GM21390 (cell line): ENCODE measurements around the gene NOS1AP.
A peak's percentile ranks its signal among the peaks of the same experiment; 100 is the strongest.

Source experiments
- ATAC-seq: cut with Tn5 transposase; IDR thresholded peaks from one replicate; pipeline ENCODE4 v1.9.1; 2021; ENCODE audit not compliant: unreplicated experiment

NOS1AP gene

GRCh38 chr1:162214202-162214601 lies 144.7 kb downstream of the NOS1AP start:
- ATAC-seq, result no peak

GRCh38 chr1:162215902-162216301 lies 146.4 kb downstream of the NOS1AP start:
- no peak for ATAC-seq

GRCh38 chr1:162216604-162217003 lies 147.1 kb downstream of the NOS1AP start:
- ATAC-seq, result no peak

GRCh38 chr1:162217706-162218105 lies 148.2 kb downstream of the NOS1AP start:
- no peak for ATAC-seq

- ATAC-seq, result no peak
Observed at GRCh38 chr1:162218546-162218945, 149.1 kb downstream of the NOS1AP start.

- ATAC-seq, result no peak
Observed at GRCh38 chr1:162218975-162219374, 149.5 kb downstream of the NOS1AP start.

GRCh38 chr1:162219461-162219860 lies 150.0 kb downstream of the NOS1AP start:
- no peak for ATAC-seq

DNA sequence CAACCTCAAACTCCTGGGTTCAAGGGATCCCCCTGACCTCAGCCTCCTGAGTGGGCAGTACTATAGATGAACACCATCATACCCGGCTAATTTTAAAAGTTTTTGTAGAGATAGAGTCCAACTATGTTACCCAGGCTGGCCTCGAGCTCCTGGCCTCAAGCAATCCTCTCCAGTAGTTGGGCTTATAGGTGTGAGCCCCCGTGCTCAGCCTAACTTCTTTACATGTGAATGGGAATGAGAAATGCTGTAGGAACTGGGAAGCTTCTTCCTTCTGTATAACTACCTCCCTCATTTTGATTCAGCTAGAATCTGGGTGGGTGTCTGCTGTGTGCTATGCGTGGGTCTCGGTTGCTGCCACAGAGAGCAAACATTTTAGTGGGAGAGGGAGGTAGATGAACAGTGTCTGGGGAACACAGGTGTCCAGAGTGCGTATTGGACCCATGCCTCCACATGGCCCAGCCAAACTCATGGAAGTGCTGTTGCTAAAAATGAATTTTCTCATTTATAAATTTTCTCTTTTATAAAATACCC lies 150.6 kb downstream of the NOS1AP start:
- ATAC-seq, result no peak

DNA sequence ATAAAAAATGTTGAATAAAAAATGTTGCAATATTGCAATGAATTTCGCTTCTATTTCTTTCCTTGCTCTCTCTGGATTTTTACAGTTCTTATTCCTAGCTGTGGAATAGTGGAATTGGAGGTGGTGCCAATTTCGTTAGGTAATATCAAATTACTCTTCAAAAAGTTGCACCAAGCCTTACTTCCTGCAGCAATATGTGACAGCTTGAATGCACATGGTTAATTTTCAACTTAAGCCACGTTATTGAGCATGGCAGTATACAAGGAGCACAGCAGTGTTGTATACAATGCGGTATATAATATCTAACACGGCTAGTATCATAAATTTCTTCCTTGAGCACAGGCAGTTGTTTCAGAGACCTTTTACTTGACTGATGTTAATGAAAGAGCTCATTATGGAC lies 152.5 kb downstream of the NOS1AP start:
- no peak for ATAC-seq

GRCh38 chr1:162222730-162223129 lies 153.2 kb downstream of the NOS1AP start:
- ATAC-seq, result no peak

DNA sequence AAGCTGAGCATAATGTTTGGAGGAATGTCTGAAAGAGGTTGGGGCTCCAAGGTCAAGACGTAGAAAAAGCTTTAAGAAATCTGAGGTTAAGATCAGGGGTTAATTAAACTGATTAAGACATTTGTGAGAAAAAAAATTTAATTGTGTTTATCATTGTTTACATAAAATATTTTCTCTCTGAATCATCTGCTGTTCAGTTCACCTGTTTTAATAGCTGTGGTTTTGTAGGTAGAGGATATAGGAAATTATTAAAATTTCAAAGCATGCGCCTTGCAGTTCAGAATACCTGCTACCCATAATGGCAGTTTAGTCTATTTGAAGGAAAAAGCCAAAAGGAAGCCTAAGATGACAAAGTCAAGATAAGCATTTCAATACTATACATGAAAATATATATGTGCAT lies 154.0 kb downstream of the NOS1AP start:
- no peak for ATAC-seq

- ATAC-seq, result no peak
Observed at GRCh38 chr1:162224267-162224666, 154.8 kb downstream of the NOS1AP start.

DNA sequence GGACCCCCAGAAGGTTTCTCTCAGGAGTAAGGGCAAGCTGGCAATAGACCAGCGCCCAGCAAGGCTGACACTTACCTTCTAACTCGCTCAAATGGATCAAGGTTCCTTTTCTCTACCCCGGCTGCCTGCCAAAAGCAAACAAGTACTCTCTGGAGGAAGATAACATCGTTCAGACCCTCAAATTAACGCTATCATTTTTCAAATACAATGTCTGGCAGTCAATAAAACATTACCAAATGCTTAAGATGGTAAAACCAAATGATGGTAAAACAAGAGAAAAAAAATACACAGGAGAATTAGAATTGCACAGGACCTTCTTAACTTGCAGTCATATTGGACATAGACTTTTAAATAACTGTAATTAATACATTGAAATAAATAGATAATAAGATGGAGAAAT lies 159.1 kb downstream of the NOS1AP start:
- no peak for ATAC-seq

DNA sequence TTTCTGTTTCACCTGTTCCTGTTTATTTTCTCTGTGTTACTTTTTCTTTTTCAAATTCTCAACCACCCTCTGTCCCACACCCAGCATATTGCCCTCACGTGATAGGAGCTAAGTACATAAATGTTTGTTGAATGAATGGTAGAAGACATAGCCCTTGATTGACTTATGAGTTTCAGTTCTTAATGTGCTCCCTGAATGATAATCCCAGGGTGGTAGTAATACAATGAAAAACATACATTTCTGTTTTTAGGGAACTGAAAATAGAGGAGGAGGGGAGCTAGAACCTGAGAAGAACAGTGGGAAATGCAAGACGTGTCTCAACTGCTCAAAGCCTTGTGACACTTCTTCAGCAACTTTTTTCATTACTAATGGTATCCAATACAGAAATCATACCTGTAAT lies 160.1 kb downstream of the NOS1AP start:
- ATAC-seq, result peak; percentile 55

- ATAC-seq, result no peak
Observed at GRCh38 chr1:162230096-162230495, 160.6 kb downstream of the NOS1AP start.

- no peak for ATAC-seq
Observed at GRCh38 chr1:162230517-162230916, 161.0 kb downstream of the NOS1AP start.

- no peak for ATAC-seq
Observed at GRCh38 chr1:162232034-162232711, 162.7 kb downstream of the NOS1AP start.

- ATAC-seq, result no peak
Observed at GRCh38 chr1:162233066-162233465, 163.6 kb downstream of the NOS1AP start.

- no peak for ATAC-seq
Observed at GRCh38 chr1:162233937-162234336, 164.4 kb downstream of the NOS1AP start.

- ATAC-seq, result no peak
Observed at GRCh38 chr1:162234571-162234970, 165.1 kb downstream of the NOS1AP start.

GRCh38 chr1:162235241-162235800 lies 165.8 kb downstream of the NOS1AP start:
- no peak for ATAC-seq

DNA sequence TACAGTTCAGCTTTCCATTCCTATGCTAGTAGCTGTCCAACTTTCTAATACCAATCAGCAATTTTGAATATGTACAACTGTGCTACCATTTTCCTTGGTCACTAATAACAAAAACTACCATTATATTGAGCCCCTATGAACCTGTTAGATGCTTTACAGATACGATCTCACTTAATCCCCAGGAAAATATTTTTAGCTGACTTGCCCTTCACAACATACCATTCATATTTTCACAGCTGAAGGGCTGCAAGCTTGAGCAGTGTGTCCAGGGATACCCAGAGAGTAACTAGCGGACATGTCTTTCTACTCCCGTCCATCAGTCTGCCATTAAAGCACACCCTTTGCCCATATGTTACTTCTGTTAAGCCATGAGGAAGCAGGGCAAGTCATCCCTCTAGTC lies 166.7 kb downstream of the NOS1AP start:
- ATAC-seq, result no peak

DNA sequence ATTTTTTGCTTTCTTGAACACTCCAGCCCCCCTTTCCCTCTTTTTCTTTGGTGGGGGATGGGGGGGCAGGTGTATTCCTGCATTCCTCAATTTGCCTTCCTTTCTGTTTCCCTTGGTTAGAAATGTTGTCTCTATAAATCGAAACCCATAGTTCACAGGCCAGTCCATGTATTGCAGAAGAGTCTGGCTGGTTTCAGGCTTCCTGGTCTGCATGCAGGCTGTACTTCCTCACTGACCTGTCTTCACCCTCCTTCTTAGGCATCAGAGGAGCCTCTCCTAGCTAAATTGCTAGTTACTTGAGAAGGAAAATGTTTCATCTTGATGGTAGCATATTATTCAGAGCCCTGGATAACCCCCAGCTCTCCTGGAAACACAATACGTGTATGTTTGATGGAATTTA lies 167.1 kb downstream of the NOS1AP start:
- ATAC-seq, result no peak
